ENCODE results near the gene RIPOR2.

DNA sequence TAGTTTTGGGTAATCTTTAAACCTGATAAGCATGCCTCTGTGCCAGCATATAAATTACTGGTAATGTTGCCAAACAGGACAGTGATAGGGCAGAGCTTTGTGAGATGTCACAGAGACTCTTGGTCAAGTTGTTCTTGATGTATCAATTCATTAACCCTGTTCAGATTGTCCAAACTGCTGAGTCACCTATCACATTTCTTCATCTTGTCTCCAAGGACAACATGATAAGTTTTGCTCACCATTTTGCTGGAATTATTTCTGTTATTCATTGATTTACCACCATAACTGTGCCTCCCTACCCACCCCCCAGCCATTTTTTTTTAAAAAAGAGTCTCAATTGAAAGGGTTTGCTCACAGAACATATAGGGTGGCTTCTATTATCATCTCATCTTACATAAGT, 180.5 kb downstream of the RIPOR2 start:
- no peak for TF ChIP-seq GATA2 (IDR thresholded peaks at IDR 0.05; ENCODE audit: low read depth, low read length)
- no peak for TF ChIP-seq GATA3 (IDR thresholded peaks at IDR 0.05; ENCODE audit: low read depth, low read length)

All from SH-SY5Y (cell line).